OCI-LY3 (cell line): Measurements from ENCODE around the gene GMPR.

Experiments used
- EZH2phosphoT487 ChIP-seq: fragments of 200-600 bp; shearing (Covaris generic); IDR thresholded peaks from 2 replicates; pipeline ENCODE4 v1.6.1; 2018; ENCODE audit warnings: antibody characterized with exemption, mixed run types, low read depth
- TF ChIP-seq, protein P1 (sequence below): fragments of 200-600, 300-600 bp; sonication (generic); IDR thresholded peaks from 2 replicates; pipeline ENCODE4 v1.5.1; 2014; ENCODE audit warnings: antibody characterized with exemption, low read length, low read depth

DNA sequence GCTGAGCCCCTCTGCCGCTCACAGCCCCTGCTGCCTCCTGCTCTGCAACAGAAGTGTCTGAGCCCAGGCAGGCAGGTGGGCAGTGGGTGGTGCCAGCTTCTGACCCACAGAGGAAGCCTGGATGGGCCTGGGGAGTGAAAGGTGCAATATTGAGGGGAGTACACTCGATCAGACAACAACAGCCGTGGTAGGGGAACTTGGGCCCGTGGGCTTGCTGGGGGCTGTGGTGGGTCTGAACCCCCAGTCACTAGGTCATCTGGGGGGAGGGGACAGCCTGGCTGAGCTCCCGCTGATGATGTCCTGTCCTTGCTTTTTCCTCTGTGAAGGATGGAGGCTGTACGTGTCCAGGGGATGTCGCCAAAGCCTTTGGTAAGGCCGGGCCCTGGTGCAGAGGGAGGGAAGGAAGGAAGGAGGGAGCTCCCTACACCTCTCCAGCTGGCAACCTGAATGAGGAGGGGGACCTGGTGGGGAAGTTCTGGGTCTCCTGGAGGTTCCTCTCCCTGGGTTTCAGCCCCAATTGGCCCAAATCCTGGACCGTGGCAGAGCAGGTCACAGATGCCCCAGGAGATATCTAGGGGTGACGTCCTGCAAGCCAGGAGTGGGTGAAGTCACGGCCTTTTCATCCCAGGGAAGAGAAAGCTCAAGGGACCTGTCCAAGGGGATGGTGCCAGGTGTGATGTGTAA, 47.2 kb downstream of the GMPR start:
- TF ChIP-seq, protein P1, sequence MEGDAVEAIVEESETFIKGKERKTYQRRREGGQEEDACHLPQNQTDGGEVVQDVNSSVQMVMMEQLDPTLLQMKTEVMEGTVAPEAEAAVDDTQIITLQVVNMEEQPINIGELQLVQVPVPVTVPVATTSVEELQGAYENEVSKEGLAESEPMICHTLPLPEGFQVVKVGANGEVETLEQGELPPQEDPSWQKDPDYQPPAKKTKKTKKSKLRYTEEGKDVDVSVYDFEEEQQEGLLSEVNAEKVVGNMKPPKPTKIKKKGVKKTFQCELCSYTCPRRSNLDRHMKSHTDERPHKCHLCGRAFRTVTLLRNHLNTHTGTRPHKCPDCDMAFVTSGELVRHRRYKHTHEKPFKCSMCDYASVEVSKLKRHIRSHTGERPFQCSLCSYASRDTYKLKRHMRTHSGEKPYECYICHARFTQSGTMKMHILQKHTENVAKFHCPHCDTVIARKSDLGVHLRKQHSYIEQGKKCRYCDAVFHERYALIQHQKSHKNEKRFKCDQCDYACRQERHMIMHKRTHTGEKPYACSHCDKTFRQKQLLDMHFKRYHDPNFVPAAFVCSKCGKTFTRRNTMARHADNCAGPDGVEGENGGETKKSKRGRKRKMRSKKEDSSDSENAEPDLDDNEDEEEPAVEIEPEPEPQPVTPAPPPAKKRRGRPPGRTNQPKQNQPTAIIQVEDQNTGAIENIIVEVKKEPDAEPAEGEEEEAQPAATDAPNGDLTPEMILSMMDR: no peak
- no peak for TF ChIP-seq EZH2phosphoT487
